ENCODE data around the gene GLDN. TPM values are rescaled to one million over a fixed set of nuclear protein-coding genes. Genes with fewer than 3 reads are reported as not detected.

GLDN gene
- polyA plus RNA-seq, 1 of the 3 experiments (the other 2 are of a cell fraction), result not detected

DNA sequence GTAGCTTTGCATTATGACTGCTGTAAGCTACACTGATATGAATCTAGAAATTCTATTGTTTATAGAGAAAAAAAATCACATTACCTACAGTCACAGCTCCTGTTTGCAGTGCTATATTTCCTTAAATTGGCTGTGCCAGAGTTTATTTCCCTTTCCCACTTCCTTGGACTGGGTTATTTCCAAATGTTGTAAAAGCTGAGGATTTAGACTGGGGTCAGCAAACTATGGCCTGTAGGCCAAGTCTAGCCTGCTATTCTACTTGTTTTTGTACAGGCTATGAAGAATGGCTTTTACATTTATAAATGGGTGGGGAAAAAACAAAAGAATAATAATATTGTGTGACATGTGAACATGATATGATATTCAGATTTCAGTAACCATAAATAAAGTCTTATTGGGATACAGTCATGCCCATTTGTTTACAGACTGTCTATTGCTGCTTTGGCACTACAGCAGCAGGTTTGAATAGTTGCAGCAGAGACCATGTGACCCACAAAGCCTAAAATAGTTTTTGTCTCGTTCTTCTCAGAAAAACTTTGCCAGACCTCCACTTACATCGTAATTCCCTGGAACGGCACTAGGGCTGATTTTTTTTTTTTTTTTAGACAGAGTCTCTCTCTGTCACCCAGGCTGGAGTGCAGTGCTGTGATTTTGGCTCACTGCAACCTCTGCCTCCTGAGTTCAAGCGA lies 7.8 kb downstream of the GLDN start:
- ChIA-PET POLR2A (no interaction called here), CTCF (interaction anchor here (0.8 to 3.4 kb wide), 5 partner anchors 32 to 186 kb away, joined by 3 to 11 read pairs (median 3); no protein-coding TSS in a partner anchor)
- Histone ChIP-seq H3K9me2 (no peaks in the 10 kb centered on the region), H3K36me3 (replicated peaks in 1 of 2; ENCODE audit: control insufficient read depth in 1 of 2, insufficient read depth in 2 of 2, low read length in 1 of 2) (no peaks in the 10 kb centered on the region), H3K4me1 (ENCODE audit: control insufficient read depth in 1 of 2, insufficient read depth in 2 of 2, low read depth in 1 of 2, low read length in 1 of 2) (no peaks in the 10 kb centered on the region), H3K27me3 (ENCODE audit: insufficient read depth) (no peaks in the 10 kb centered on the region; the same call in 1 of the 2 replicates), H3K9ac (no peak overlapping the region), H3K9me3 (no peaks in the 10 kb centered on the region), H4K20me1 (ENCODE audit: insufficient read depth) (no peaks in the 10 kb centered on the region), H2AFZ (ENCODE audit: low read depth) (no peak overlapping the region), H3K4me2 (no peak overlapping the region), H3K4me3 (ENCODE audit: low read depth in 2 of 2, low read length in 1 of 2) (no peak overlapping the region), H3K79me2 (ENCODE audit: insufficient read depth) (no peaks in the 10 kb centered on the region), H3F3A (replicated peaks; ENCODE audit: insufficient read depth) (no peaks in the 10 kb centered on the region), H3K27ac (ENCODE audit: low read depth in 2 of 2, low read length in 1 of 2) (no peak overlapping the region)
- WGBS (ENCODE audit: low lambda C conversion rate), result 42% methylated on average over 4 of the region's 4 CpGs
- TF ChIP-seq NFIC (IDR thresholded peaks at IDR 0.05; ENCODE audit: borderline replicate concordance) (no peak), GABPA (IDR thresholded peaks at IDR 0.05; ENCODE audit: low read depth) (no peak), MXI1 (IDR thresholded peaks at IDR 0.05; ENCODE audit: low read depth, low read length) (no peak), GATA2 (CRISPR knock-in tag; IDR thresholded peaks at IDR 0.05) (no peak), EP300 (IDR thresholded peaks at IDR 0.05; ENCODE audit: borderline replicate concordance in 1 of 2, low read depth in 1 of 2, low read length in 1 of 2) (no peak), SIN3A (IDR thresholded peaks at IDR 0.05; ENCODE audit: borderline replicate concordance, low read depth, low read length) (no peak)
- TF ChIP-seq, protein P1, sequence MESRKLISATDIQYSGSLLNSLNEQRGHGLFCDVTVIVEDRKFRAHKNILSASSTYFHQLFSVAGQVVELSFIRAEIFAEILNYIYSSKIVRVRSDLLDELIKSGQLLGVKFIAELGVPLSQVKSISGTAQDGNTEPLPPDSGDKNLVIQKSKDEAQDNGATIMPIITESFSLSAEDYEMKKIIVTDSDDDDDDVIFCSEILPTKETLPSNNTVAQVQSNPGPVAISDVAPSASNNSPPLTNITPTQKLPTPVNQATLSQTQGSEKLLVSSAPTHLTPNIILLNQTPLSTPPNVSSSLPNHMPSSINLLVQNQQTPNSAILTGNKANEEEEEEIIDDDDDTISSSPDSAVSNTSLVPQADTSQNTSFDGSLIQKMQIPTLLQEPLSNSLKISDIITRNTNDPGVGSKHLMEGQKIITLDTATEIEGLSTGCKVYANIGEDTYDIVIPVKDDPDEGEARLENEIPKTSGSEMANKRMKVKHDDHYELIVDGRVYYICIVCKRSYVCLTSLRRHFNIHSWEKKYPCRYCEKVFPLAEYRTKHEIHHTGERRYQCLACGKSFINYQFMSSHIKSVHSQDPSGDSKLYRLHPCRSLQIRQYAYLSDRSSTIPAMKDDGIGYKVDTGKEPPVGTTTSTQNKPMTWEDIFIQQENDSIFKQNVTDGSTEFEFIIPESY (IDR thresholded peaks at IDR 0.05; ENCODE audit: borderline replicate concordance, low read depth), result no peak
- DNase-seq, result no peak

DNA sequence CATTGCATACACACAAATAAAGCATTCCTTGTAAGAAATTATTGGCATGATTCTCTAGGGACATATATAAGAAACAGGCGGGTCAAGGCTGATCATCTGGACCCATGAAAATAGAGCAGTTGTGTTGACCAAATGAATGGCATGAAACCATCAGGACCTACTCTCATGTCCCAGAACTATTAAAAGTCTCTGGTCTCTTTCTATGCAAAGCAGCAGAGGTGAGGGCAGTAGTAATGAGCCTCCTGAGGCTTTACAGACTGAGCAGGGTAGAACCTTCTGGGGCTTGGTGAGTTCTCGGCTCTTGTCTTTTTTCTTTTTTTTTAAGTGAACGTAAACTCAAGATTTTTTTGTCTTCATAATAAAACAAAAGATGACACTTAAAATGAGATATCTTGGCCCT lies 9.3 kb downstream of the GLDN start:
- WGBS (ENCODE audit: low lambda C conversion rate), result 65% methylated on average over 3 of the region's 3 CpGs
- H3K79me2 ChIP-seq (ENCODE audit: insufficient read depth), result no peaks in the 10 kb centered on the region
- H3K9me2 ChIP-seq, result no peaks in the 10 kb centered on the region
- H3K4me1 ChIP-seq (ENCODE audit: control insufficient read depth in 1 of 2, insufficient read depth in 2 of 2, low read depth in 1 of 2, low read length in 1 of 2), result no peaks in the 10 kb centered on the region
- H3K9ac ChIP-seq, result no peak overlapping the region
- ChIA-PET POLR2A (no interaction called here), CTCF (interaction anchor here (1.0 to 1.2 kb wide), 2 partner anchors 30 to 52 kb away, joined by 3 read pairs; no protein-coding TSS in a partner anchor)
- no peak for DNase-seq
- no peaks in the 10 kb centered on the region; the same call in 1 of the 2 replicates for H3K27me3 ChIP-seq (ENCODE audit: insufficient read depth)
- H3K4me3 ChIP-seq (ENCODE audit: low read depth in 2 of 2, low read length in 1 of 2), result no peak overlapping the region
- H3K9me3 ChIP-seq, result no peaks in the 10 kb centered on the region
- H3K4me2 ChIP-seq, result no peak overlapping the region
- no peak overlapping the region for H3K27ac ChIP-seq (ENCODE audit: low read depth in 2 of 2, low read length in 1 of 2)
- no peaks in the 10 kb centered on the region for H4K20me1 ChIP-seq (ENCODE audit: insufficient read depth)
- H3F3A ChIP-seq (replicated peaks; ENCODE audit: insufficient read depth), result no peaks in the 10 kb centered on the region
- no peak overlapping the region for H2AFZ ChIP-seq (ENCODE audit: low read depth)
- no peaks in the 10 kb centered on the region for H3K36me3 ChIP-seq (replicated peaks in 1 of 2; ENCODE audit: control insufficient read depth in 1 of 2, insufficient read depth in 2 of 2, low read length in 1 of 2)
- TF ChIP-seq RAD21 (IDR thresholded peaks at IDR 0.05; ENCODE audit: low read length) (no peak), FOSL2 (IDR thresholded peaks at IDR 0.05; ENCODE audit: borderline replicate concordance, low read depth) (no peak), NFIC (IDR thresholded peaks at IDR 0.05; ENCODE audit: borderline replicate concordance) (no peak), GABPA (IDR thresholded peaks at IDR 0.05; ENCODE audit: low read depth) (no peak), FOXJ3 (CRISPR knock-in tag; IDR thresholded peaks at IDR 0.05) (no peak), EZH2phosphoT487 (IDR thresholded peaks at IDR 0.05; ENCODE audit: borderline replicate concordance, low read depth) (no peak), CHD2 (IDR thresholded peaks at IDR 0.05; ENCODE audit: low read length, partially characterized antibody) (no peak), SIN3A (IDR thresholded peaks at IDR 0.05; ENCODE audit: borderline replicate concordance, low read depth, low read length) (no peak), YY1 (IDR thresholded peaks at IDR 0.05; ENCODE audit: low read depth) (no peak), NRF1 (IDR thresholded peaks at IDR 0.05; ENCODE audit: low read depth, low read length) (no peak), RCOR1 (IDR thresholded peaks at IDR 0.05; ENCODE audit: low read length) (no peak)
- TF ChIP-seq, protein P2, sequence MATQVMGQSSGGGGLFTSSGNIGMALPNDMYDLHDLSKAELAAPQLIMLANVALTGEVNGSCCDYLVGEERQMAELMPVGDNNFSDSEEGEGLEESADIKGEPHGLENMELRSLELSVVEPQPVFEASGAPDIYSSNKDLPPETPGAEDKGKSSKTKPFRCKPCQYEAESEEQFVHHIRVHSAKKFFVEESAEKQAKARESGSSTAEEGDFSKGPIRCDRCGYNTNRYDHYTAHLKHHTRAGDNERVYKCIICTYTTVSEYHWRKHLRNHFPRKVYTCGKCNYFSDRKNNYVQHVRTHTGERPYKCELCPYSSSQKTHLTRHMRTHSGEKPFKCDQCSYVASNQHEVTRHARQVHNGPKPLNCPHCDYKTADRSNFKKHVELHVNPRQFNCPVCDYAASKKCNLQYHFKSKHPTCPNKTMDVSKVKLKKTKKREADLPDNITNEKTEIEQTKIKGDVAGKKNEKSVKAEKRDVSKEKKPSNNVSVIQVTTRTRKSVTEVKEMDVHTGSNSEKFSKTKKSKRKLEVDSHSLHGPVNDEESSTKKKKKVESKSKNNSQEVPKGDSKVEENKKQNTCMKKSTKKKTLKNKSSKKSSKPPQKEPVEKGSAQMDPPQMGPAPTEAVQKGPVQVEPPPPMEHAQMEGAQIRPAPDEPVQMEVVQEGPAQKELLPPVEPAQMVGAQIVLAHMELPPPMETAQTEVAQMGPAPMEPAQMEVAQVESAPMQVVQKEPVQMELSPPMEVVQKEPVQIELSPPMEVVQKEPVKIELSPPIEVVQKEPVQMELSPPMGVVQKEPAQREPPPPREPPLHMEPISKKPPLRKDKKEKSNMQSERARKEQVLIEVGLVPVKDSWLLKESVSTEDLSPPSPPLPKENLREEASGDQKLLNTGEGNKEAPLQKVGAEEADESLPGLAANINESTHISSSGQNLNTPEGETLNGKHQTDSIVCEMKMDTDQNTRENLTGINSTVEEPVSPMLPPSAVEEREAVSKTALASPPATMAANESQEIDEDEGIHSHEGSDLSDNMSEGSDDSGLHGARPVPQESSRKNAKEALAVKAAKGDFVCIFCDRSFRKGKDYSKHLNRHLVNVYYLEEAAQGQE (IDR thresholded peaks at IDR 0.05; ENCODE audit: low read depth, low read length), result no peak
- TF ChIP-seq, protein P3, sequence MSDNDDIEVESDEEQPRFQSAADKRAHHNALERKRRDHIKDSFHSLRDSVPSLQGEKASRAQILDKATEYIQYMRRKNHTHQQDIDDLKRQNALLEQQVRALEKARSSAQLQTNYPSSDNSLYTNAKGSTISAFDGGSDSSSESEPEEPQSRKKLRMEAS (IDR thresholded peaks at IDR 0.05; ENCODE audit: low read depth), result no peak
- TF ChIP-seq, protein P4, sequence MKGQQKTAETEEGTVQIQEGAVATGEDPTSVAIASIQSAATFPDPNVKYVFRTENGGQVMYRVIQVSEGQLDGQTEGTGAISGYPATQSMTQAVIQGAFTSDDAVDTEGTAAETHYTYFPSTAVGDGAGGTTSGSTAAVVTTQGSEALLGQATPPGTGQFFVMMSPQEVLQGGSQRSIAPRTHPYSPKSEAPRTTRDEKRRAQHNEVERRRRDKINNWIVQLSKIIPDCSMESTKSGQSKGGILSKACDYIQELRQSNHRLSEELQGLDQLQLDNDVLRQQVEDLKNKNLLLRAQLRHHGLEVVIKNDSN (IDR thresholded peaks at IDR 0.05; ENCODE audit: borderline replicate concordance, low read depth), result no peak
- TF ChIP-seq, protein P5, sequence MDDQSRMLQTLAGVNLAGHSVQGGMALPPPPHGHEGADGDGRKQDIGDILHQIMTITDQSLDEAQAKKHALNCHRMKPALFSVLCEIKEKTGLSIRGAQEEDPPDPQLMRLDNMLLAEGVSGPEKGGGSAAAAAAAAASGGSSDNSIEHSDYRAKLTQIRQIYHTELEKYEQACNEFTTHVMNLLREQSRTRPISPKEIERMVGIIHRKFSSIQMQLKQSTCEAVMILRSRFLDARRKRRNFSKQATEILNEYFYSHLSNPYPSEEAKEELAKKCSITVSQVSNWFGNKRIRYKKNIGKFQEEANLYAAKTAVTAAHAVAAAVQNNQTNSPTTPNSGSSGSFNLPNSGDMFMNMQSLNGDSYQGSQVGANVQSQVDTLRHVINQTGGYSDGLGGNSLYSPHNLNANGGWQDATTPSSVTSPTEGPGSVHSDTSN (IDR thresholded peaks at IDR 0.05), result no peak

Measured in SK-N-SH (cell line).